Right renal pelvis (tissue), 4 donors: ENCODE measurements around the gene DBX2. TPM values are rescaled to one million over a fixed set of nuclear protein-coding genes. Genes with fewer than 3 reads are reported as not detected.
"Not testable (repeated sequence)": the region's sequence is repeated elsewhere in the genome, so short reads cannot be mapped to it uniquely, and the experiment has no call there.

Source experiments
- DNase-seq, 4 donors: peaks; one replicate each; pipeline ENCODE4 v3.0.0-alpha.2; 2013; ENCODE audit warnings: low read depth in 4 of 4, low spot score in 3 of 4, missing footprints in 1 of 4
- polyA plus RNA-seq, 4 donors: library from polyadenylated mRNA; unstranded; fragments of 120-200 nt; gene quantifications; one replicate each; pipeline ENCODE4 v1.2.1, GENCODE V29; 2013; ENCODE audit not compliant: insufficient read length in 4 of 4

Gene DBX2
- under 1 TPM; 0.07 to 0.12 (median 0.10) TPM for polyA plus RNA-seq

- DNase-seq = no peak
Measured at GRCh38 chr12:45050751-45051571, at the start of gene DBX2. TSS of gene DBX2 (minus strand) at chr12:45051099. CDS start at chr12:45050927, 172 bp downstream.

- DNase-seq = no peak
Measured at GRCh38 chr12:45098766-45099165, 47.9 kb upstream of the DBX2 start.

GRCh38 chr12:45095417-45095816 is 44.5 kb upstream of the DBX2 start:
- DNase-seq = not testable (repeated sequence)

GRCh38 chr12:45093051-45093450 is 42.2 kb upstream of the DBX2 start:
- DNase-seq = no peak

GRCh38 chr12:45089411-45090075 is 38.6 kb upstream of the DBX2 start:
- DNase-seq = no peak

GRCh38 chr12:45088608-45089007 is 37.7 kb upstream of the DBX2 start:
- DNase-seq = no peak

GRCh38 chr12:45084248-45084647 is 33.3 kb upstream of the DBX2 start:
- not testable (repeated sequence) for DNase-seq

GRCh38 chr12:45077251-45077650 is 26.4 kb upstream of the DBX2 start:
- DNase-seq = no peak

GRCh38 chr12:45076417-45077026 is 25.6 kb upstream of the DBX2 start:
- DNase-seq = no peak

GRCh38 chr12:45075587-45076282 is 24.8 kb upstream of the DBX2 start:
- no peak for DNase-seq

GRCh38 chr12:45065125-45065626 is 14.3 kb upstream of the DBX2 start:
- no peak for DNase-seq

GRCh38 chr12:45060976-45061375 is 10.1 kb upstream of the DBX2 start:
- no peak for DNase-seq

GRCh38 chr12:45051572-45052125 is 750 bp upstream of the DBX2 start:
- DNase-seq = no peak

- no peak for DNase-seq
Measured at GRCh38 chr12:45049912-45050750, 768 bp downstream of the DBX2 start.

- DNase-seq = no peak
Measured at GRCh38 chr12:45042599-45042998, 8.3 kb downstream of the DBX2 start.

- DNase-seq = no peak
Measured at GRCh38 chr12:45040977-45041376, 9.9 kb downstream of the DBX2 start.

- no peak for DNase-seq
Measured at GRCh38 chr12:45039757-45040156, 11.1 kb downstream of the DBX2 start.

GRCh38 chr12:45034861-45035265 is 16.0 kb downstream of the DBX2 start:
- DNase-seq = no peak

- DNase-seq = no peak
Measured at GRCh38 chr12:45017916-45018315, 33.0 kb downstream of the DBX2 start.

GRCh38 chr12:45014396-45014795 is 36.5 kb downstream of the DBX2 start:
- DNase-seq = no peak
